Cerebellar cortex (tissue), 1 donor: ENCODE measurements around the gene RNF151.
A peak's percentile ranks its signal among the peaks of the same experiment; 100 is the strongest.
"Not testable (repeated sequence)": the region's sequence is repeated elsewhere in the genome, so short reads cannot be mapped to it uniquely, and the experiment has no call there.

Source experiments
- DNase-seq: peaks from one replicate; pipeline ENCODE4 v3.0.0-alpha.2; 2015; ENCODE audit warnings: low spot score

RNF151 gene

GRCh38 chr16:2009164-2009711, 42.6 kb downstream of the RNF151 start:
- no peak for DNase-seq

GRCh38 chr16:2009791-2010510, 43.3 kb downstream of the RNF151 start, which contains the start of gene ZNF598:
ZNF598 (minus strand) TSS chr16:2009821.
- DNase-seq, result peak; percentile 83

GRCh38 chr16:2011726-2012125, 45.1 kb downstream of the RNF151 start:
- not testable (repeated sequence) for DNase-seq

- DNase-seq, result no peak
These were observed 46.9 kb downstream of the RNF151 start for GRCh38 chr16:2013527-2013926.

GRCh38 chr16:2015117-2015946, 48.7 kb downstream of the RNF151 start:
- DNase-seq, result no peak

- DNase-seq, result no peak
These were observed 49.2 kb downstream of the RNF151 start for GRCh38 chr16:2015947-2016208.

GRCh38 chr16:2016407-2016922, 49.8 kb downstream of the RNF151 start:
- no peak for DNase-seq
